GM18502 (cell line): Measurements from ENCODE around the gene SIL1.

ENCODE experiments used
- ATAC-seq: cut with Tn5 transposase; IDR thresholded peaks from one replicate; pipeline ENCODE4 v1.9.1; 2021; ENCODE audit warnings: mild to moderate bottlenecking; ENCODE audit not compliant: unreplicated experiment, poor library complexity

Gene SIL1

GRCh38 chr5:138909734-138910133 is 288.4 kb downstream of the SIL1 start:
- ATAC-seq, result no peak

DNA sequence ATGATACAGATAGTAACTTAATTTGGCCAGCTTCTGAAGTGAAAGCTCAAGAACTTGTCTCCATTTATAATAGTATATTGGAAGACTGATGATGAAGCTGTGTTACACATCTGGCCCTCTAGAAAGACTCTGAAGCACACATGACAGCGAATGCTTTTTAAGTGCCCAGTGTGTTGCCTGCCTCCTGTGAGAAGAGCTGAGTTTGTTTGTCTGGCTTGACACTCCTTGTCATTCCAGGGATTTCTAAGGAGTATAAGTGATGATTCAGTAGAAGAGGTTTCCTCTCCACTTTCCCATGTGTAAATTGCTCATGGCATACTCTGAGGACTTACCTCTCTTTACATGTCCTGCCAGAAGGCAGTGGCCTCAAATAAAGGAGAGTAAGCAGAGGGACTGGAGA is 292.6 kb downstream of the SIL1 start:
- no peak for ATAC-seq

GRCh38 chr5:138903130-138903775 is 294.9 kb downstream of the SIL1 start:
- no peak for ATAC-seq

- no peak for ATAC-seq
These were observed 296.5 kb downstream of the SIL1 start for GRCh38 chr5:138901716-138902115.

DNA sequence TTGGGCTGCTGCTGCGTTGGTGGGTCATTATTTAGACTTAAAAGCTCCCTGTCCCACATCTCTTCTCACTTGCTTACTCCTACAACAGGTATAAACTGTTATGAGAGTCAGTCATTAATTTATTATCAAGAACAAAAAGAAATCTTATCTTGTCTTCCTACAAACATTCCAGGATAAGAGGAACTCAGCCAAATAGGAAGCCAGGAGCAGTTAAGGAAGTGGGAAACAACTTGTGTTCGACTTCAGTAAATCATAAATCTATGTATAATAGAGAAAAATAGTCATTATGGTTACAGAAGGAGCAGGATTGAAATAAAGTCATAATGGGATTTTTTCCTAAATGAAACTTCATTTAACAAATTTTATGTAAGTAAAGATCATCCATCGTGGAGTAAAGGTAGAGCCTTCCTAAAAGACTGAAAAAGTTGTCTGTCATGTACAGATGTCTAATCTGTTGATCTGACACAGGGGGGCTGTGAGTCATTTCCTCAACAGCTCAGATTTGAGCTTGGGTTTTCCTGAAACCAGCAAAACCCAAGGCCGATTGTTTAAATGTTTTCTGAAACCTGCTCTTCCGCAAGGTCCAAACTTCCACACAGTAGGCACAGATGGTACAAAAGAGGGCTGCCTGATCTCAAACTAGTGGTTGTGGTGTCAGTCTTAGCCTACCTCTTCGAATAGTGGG is 297.7 kb downstream of the SIL1 start:
- ATAC-seq, result no peak

DNA sequence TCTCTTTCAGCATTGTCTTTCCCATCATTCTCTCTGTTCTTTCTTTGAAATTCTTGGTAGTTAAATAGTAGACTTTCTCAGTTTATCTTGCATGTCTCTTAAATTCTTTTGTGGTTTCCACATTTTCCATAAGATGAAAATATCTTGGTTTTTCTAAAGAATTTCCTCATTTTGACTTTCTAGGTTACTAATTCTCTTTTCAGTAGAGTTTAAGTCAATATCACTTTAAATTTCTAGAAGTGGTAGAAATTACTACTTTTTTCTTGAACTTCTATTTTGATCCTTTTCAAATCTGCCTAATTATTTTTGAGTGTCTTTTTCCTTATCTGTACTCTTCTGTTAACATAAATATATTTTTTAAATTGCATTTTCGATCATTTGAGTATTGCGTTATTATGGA is 299.4 kb downstream of the SIL1 start:
- no peak for ATAC-seq

DNA sequence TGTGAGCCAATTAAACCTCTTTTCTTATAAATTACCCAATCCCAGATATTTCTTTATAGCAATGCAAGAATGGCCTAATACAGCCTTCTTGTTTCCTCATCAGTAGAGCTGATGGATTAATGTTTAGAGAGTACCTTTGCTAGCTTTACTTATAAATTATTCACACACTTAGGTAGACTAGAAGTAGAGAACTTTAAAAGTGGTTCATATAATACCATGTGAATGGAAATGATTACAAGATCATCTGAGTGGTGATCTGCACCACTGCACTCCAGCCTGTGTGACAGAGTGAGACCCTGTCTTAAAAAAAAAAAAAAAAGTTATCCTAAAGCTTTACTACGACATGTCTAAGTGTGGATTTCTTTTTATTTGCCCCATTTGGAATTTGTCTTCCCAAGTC is 299.9 kb downstream of the SIL1 start:
- no peak for ATAC-seq
